Smooth muscle cell (in vitro differentiated cells): ENCODE data around the gene HEATR9. TPM values are rescaled to one million over a fixed set of nuclear protein-coding genes. Genes with fewer than 3 reads are reported as not detected.

ENCODE experiments used
- DNase-seq: peaks from one replicate; lab custom pipeline; 2025; ENCODE audit not compliant: unreplicated experiment; lab: John Stamatoyannopoulos, UW
- H2AFZ ChIP-seq: fragments of 200-600 bp; sonication (generic); 2 replicates; pipeline ENCODE4 v1.6.0; 2016; ENCODE audit warnings: antibody characterized with exemption, low read depth, mild to moderate bottlenecking
- H3F3A ChIP-seq: fragments of 200-600 bp; sonication (generic); 2 replicates; pipeline ENCODE4 v1.6.0; 2017; ENCODE audit warnings: antibody characterized with exemption, low read depth
- H3K27ac ChIP-seq: fragments of 200-600 bp; sonication (generic); 2 replicates; pipeline ENCODE4 v1.5.1; 2016; ENCODE audit warnings: low read depth, mild to moderate bottlenecking
- H3K27me3 ChIP-seq: fragments of 200-600 bp; sonication (generic); 2 replicates; pipeline ENCODE4 v1.6.1; 2016; ENCODE audit warnings: low read depth, mild to moderate bottlenecking
- H3K36me3 ChIP-seq: fragments of 200-600 bp; sonication (generic); 2 replicates; pipeline ENCODE4 v1.5.1; 2016; ENCODE audit warnings: low read depth
- H3K4me1 ChIP-seq: fragments of 200-600 bp; sonication (generic); 2 replicates; pipeline ENCODE4 v1.5.1; 2016; ENCODE audit warnings: low read depth
- H3K4me2 ChIP-seq: fragments of 200-600 bp; sonication (generic); 2 replicates; pipeline ENCODE4 v1.6.0; 2016; ENCODE audit warnings: mild to moderate bottlenecking
- H3K4me3 ChIP-seq: fragments of 200-600 bp; sonication (generic); 2 replicates; pipeline ENCODE4 v1.5.1; 2016; ENCODE audit warnings: mild to moderate bottlenecking
- H3K79me2 ChIP-seq: fragments of 200-600 bp; sonication (generic); 2 replicates; pipeline ENCODE4 v1.6.0; 2016; ENCODE audit warnings: low read depth, mild to moderate bottlenecking
- H3K9ac ChIP-seq: fragments of 200-600 bp; sonication (generic); 2 replicates; pipeline ENCODE4 v1.6.0; 2016; ENCODE audit warnings: low read depth
- H3K9me3 ChIP-seq: fragments of 200-600 bp; sonication (generic); replicated peaks from 2 replicates; pipeline ENCODE4 v1.5.1; 2016; ENCODE audit warnings: low read depth
- H4K20me1 ChIP-seq: fragments of 200-600 bp; sonication (generic); 2 replicates; pipeline ENCODE4 v1.6.0; 2016; ENCODE audit warnings: low read depth
- WGBS: methylation state at CpG from one replicate; pipeline ENCODE4 v1.1.7; 2016; ENCODE audit warnings: low lambda C conversion rate; 5-methylcytosine and 5-hydroxymethylcytosine counted together
- polyA plus RNA-seq: library from polyadenylated mRNA; unstranded; fragments of >200 nt; fragmentation: Nextera tagmentation; extraction: Ambion mirVana; gene quantifications from 2 replicates; pipeline ENCODE4 v1.2.1, GENCODE V29; 2016
- total RNA-seq: library from RNA; depleted of rRNA; stranded (reverse); fragments of >200 nt; gene quantifications from 2 replicates; pipeline ENCODE4 v1.2.3, GENCODE V29; 2014
- TF ChIP-seq, protein P1 (sequence below): fragments of 200-600 bp; sonication (generic); IDR thresholded peaks from 2 replicates; pipeline ENCODE4 v1.5.1; 2017; ENCODE audit warnings: borderline replicate concordance, mild to moderate bottlenecking, antibody characterized with exemption; ENCODE audit not compliant: insufficient read depth, poor library complexity, severe bottlenecking

Gene HEATR9
- total and polyA plus RNA-seq, 2 experiments from 2014 or later: not detected

DNA sequence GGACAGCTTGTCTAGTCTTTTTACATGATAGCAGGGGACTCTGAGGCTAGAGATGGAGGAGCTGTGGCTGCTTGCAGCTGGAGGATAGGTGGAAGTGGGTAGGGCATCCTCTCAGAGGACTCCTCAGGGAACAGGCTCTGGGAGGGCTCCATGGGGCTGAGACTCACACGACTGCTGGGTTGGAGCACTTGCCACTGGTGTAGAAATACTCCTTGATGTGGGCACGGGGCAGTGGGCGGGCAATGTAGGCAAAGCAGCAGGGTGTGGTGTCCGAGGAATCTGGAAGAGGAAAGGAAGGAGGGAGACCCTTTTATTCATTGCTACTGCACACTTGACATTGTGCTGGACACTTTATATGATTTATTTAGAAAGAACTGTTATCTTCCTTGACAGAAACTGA lies 9.7 kb upstream of the HEATR9 start:
- Histone ChIP-seq H3K27me3 (no peaks in the 10 kb centered on the region), H3K79me2 (no peaks in the 10 kb centered on the region), H3K27ac (no peak overlapping the region), H3K4me3 (no peak overlapping the region), H3F3A (no peaks in the 10 kb centered on the region), H3K36me3 (no peaks in the 10 kb centered on the region), H3K9ac (no peak overlapping the region), H2AFZ (no peak overlapping the region), H3K4me2 (no peak overlapping the region), H3K4me1 (no peaks in the 10 kb centered on the region), H3K9me3 (no peaks in the 10 kb centered on the region), H4K20me1 (no peaks in the 10 kb centered on the region)
- TF ChIP-seq, protein P1, sequence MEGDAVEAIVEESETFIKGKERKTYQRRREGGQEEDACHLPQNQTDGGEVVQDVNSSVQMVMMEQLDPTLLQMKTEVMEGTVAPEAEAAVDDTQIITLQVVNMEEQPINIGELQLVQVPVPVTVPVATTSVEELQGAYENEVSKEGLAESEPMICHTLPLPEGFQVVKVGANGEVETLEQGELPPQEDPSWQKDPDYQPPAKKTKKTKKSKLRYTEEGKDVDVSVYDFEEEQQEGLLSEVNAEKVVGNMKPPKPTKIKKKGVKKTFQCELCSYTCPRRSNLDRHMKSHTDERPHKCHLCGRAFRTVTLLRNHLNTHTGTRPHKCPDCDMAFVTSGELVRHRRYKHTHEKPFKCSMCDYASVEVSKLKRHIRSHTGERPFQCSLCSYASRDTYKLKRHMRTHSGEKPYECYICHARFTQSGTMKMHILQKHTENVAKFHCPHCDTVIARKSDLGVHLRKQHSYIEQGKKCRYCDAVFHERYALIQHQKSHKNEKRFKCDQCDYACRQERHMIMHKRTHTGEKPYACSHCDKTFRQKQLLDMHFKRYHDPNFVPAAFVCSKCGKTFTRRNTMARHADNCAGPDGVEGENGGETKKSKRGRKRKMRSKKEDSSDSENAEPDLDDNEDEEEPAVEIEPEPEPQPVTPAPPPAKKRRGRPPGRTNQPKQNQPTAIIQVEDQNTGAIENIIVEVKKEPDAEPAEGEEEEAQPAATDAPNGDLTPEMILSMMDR: no peak
- 86% methylated on average over 4 of the region's 4 CpGs for WGBS
- DNase-seq: no peak

DNA sequence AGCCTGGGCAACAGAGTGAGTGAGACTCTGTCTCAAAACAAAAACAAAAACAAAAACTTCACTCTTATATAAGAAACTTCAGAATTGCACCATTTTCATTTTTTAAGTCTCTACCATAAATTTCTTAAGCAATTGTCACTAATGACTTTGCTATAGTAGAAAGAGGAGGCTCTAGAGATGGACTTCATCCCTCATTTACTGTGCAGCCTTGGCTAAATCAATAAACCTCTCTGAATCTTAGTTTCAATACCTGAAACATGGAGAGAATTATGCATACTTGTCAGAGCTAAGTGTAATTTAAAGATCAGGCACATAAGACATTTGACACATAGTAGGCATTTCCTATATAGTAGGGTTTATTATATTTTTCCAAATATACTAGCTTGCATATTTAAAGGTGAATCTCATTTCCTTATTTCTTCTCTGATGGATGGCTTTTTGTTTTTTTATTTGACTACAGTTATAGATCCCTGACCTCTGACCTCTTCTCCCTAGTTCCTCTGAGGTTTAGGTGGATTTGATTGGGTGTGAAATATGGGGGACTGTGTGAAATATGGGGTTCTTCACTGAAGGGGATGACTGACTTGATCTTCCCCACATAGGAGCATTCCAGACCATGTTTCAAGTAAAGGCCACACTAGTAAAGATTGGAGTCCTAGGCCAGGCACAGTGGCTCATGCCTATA lies 8.8 kb upstream of the HEATR9 start:
- no peak for DNase-seq
- TF ChIP-seq, protein P1: no peak

DNA sequence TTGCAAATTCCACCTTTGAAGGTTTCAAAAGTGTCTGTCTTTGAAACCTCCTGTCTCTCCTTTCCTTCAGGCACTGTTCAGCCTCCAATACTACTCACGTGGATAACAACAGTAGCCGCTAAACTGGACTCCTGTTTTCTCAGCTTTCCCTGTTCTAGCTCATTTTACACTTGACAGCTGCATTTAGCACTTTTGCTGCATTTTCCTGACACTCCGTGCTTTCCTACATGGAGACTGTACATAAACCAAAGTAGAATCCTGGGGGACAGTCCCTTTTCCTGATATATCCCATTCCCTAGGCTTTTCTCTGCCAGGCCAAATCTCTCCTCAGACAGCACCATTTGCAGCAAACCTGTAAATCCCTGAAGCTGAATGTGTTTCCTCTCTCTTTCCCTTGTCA lies 7.8 kb upstream of the HEATR9 start:
- no peaks in the 10 kb centered on the region for H3K79me2 ChIP-seq
- H4K20me1 ChIP-seq: no peaks in the 10 kb centered on the region
- no peaks in the 10 kb centered on the region for H3K4me1 ChIP-seq
- TF ChIP-seq, protein P1: no peak
- no peak overlapping the region for H3K9ac ChIP-seq
- H3K27me3 ChIP-seq: no peaks in the 10 kb centered on the region
- H3K4me3 ChIP-seq: no peak overlapping the region
- H3F3A ChIP-seq: no peaks in the 10 kb centered on the region
- no peaks in the 10 kb centered on the region for H3K9me3 ChIP-seq
- no peak overlapping the region for H3K4me2 ChIP-seq
- no peaks in the 10 kb centered on the region for H3K36me3 ChIP-seq
- 69% methylated on average over 3 of the region's 3 CpGs for WGBS
- no peak overlapping the region for H2AFZ ChIP-seq
- no peak for DNase-seq
- no peak overlapping the region for H3K27ac ChIP-seq

More for the DNA sequence above, 8.8 kb upstream of the HEATR9 start:
- no peak overlapping the region for H3K9ac ChIP-seq
- H3K36me3 ChIP-seq: no peaks in the 10 kb centered on the region
- H3K79me2 ChIP-seq: no peaks in the 10 kb centered on the region
- no peak overlapping the region for H3K27ac ChIP-seq
- no peak overlapping the region for H3K4me2 ChIP-seq
- no peak overlapping the region for H2AFZ ChIP-seq
- H4K20me1 ChIP-seq: no peaks in the 10 kb centered on the region
- no peaks in the 10 kb centered on the region for H3K4me1 ChIP-seq
- no peaks in the 10 kb centered on the region for H3K27me3 ChIP-seq
- H3F3A ChIP-seq: no peaks in the 10 kb centered on the region
- no peaks in the 10 kb centered on the region for H3K9me3 ChIP-seq
- H3K4me3 ChIP-seq: no peak overlapping the region

DNA sequence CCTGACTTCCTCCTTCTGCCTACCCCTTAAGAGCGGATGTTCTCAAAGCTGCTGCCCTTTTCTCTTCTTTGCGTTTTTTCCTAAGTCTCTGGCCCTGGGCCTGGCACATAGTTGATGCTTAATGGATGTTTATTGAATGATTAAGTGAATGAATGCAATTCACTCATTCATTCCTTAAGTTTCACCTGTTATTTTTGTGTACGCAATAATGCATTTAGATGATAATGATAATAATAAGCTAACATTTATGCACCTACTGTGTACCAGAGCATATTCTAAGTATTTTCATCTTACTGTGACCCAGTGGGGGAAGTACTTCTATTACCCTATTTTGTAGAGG lies 7.1 kb upstream of the HEATR9 start:
- 100% methylated on average over 3 of the region's 3 CpGs for WGBS
- DNase-seq: no peak
- H4K20me1 ChIP-seq: no peaks in the 10 kb centered on the region
- no peak overlapping the region for H3K9ac ChIP-seq
- TF ChIP-seq, protein P1: no peak
- H2AFZ ChIP-seq: no peak overlapping the region
- H3F3A ChIP-seq: no peaks in the 10 kb centered on the region
- H3K27ac ChIP-seq: no peak overlapping the region
- no peaks in the 10 kb centered on the region for H3K9me3 ChIP-seq
- no peak overlapping the region for H3K4me3 ChIP-seq
- H3K4me2 ChIP-seq: no peak overlapping the region
- H3K79me2 ChIP-seq: no peaks in the 10 kb centered on the region
- no peaks in the 10 kb centered on the region for H3K4me1 ChIP-seq
- H3K36me3 ChIP-seq: no peaks in the 10 kb centered on the region
- H3K27me3 ChIP-seq: no peaks in the 10 kb centered on the region
